Measurements from ENCODE around the gene LMAN1L.
"Not testable (repeated sequence)": the region's sequence is repeated elsewhere in the genome, so short reads cannot be mapped to it uniquely, and the experiment has no call there.

The LMAN1L gene

DNA sequence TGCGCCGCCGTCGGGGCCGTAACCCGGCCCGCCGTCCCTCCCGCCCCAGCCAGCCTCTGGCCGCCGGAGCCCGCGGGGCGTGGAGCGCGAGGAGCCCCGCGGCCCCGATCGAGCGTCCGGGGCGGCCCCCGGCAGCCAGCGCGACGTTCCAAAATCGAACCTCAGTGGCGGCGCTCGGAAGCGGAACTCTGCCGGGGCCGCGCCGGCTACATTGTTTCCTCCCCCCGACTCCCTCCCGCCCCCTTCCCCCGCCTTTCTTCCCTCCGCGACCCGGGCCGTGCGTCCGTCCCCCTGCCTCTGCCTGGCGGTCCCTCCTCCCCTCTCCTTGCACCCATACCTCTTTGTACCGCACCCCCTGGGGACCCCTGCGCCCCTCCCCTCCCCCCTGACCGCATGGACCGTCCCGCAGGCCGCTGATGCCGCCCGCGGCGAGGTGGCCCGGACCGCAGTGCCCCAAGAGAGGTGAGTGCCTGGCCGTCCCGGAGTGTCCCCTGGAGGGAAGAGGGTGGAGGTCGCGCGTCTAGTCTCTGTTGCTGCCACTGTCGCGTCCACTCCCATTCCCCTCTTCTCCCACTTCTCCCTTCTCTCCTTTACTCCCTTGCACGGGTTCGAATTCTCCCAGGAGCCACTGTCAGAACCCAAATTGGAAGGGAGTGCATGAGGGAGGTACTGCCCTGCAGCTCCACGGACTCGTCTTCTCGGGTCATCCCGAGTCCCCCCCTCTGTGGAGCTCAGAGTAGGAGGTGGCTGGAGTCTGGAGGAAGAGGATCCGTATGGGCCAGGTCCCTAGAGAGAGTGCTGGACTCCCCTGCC is 30.2 kb upstream of the LMAN1L start:
- DNase-seq = peak; percentile 48

DNA sequence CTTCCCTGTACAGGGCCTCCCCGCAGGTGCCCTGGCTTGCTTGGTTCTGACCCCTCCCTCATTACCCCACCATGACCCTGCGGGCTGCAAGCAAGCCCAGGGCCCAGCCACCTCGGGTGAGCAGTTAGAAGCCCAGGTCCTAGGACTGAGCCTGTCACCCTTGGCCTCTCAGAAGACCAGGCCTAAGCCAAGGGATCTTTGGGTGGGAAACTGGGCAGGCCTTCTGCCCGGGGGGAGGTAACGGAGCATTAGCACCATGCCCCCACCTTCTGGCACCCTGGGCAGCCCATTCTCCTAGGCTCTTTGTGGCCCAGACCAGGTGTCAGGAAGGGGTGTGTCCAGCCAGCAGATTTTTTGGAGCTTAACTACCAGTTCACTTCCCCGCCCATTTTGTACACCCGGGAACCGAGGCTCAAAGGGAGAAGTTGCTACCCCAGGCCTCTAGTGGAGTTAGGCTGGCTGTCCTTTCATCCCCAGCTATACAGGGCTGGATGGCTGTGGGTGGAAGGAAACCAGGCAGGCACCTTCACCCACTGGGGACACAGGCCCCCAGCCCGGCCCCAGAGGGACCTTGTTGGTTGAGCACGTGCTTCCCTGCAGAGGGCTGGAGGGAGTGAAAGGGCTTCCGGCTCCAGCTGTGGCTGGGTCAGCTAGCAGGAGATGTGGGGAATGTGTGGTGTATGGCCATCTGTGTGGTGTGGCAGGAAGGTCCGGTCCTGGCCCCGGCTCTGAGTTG is 29.4 kb upstream of the LMAN1L start:
- DNase-seq = peak; percentile 74

DNA sequence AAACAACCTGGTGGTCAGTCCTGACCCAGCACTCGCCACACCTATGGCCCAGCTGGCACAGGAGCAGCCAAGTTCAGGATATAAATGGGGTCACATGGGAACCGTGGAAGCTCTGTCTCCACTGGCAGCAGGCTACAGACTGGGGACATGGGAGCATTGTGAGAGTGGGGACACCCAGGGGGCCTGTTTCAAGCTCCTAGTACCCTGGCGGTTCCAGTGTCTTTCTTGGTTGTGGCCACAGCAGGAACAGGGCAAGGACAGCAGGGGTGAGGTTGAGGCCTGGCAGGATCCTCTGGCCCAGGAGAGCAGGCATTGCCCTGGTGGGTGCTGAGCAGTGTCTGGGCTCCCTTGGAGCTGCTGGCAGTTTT is 28.8 kb upstream of the LMAN1L start:
- no peak for DNase-seq

DNA sequence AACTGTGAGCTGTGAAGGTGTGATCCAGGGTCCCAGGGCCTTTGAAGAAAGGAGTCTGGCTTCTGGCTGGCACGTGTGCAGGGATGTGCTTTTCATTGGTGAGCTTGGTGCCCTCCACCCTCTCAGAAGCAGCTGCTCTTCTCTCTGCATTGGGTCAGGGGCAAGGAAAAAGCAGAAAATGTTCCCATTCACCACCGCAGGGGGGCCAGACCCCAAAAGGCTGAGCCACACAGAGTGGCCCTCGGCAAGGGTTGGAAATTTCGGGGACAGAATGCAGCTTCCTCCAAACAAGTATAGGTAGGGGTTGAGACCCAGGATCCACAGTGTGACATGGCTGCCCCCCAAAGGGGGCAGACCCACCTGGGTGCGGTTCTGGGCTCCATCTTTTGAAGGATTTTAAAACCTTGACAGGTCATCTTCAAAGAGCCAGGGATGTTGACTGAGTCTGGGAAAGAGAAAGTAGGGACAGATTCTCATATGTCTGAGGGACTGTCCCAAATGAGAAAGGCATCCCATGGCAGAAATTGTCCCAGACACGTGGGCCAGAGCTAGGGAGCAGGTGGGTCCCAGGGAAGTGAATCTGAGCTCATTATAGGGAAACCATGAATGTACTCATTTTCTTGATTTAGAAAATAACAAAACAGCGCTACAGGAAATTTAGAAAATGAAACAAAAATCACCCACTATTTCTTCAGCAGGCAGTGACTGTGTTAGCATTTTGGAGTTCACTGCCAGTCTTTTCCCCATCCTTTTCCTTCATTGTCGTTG is 28.0 kb upstream of the LMAN1L start:
- peak; percentile 48 for DNase-seq

DNA sequence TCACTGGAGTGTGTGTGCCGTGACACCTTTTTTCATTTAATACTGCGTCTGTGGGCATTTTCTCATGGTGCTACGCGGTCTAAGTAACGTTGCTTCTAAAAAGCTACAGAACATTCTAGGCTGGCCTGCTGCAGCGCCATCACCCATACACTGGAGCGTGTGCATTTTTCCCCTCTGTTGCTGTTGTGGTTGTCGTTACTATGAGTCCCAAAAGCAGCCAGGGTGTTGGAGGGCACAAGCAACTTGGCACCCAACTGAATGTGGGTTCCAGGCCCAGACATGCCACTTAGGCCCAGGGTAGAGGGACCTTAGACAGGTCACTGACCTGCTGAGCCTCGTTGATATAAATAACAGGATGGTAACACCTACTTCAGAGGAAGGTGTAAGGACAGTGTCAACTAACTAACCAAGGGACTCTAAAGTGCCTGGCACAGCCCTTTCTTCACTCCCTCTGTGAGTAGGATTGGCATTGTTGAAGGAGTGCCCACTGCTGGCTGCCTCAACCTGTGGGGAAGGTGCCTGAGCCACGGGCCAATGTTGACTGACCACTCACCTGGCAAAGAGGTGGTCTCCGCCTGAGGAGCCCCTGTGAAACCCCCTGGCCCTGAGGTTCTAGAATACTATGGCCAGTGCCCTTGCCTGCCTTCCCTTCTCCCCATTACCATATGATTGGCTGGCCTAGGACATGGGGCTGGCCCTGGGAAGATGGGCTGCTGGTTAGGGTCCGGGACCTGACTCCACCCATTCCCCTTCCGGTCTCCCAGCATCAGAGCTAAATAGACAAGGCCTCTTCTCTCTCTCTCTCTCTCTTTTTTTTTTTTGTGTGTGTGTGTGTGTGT is 27.2 kb upstream of the LMAN1L start:
- DNase-seq = peak; percentile 78

DNA sequence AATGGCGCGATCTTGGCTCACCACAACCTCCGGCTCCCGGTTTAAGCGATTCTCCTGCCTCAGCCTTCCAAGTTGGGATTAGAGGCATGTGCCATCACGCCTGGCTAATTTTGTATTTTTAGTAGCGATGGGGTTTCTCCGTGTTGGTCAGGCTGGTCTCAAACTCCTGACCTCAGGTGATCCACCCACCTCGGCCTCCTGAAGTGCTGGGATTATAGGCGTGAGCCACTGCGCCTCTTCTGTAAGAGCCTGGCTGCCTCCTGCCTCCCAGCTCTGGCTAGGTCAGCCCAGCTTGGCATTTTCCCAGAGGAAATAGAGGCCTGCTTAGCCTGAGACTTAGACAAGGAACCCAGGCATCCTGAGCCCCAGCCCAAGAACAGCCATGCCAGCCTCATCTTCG is 26.6 kb upstream of the LMAN1L start:
- DNase-seq = not testable (repeated sequence)

DNA sequence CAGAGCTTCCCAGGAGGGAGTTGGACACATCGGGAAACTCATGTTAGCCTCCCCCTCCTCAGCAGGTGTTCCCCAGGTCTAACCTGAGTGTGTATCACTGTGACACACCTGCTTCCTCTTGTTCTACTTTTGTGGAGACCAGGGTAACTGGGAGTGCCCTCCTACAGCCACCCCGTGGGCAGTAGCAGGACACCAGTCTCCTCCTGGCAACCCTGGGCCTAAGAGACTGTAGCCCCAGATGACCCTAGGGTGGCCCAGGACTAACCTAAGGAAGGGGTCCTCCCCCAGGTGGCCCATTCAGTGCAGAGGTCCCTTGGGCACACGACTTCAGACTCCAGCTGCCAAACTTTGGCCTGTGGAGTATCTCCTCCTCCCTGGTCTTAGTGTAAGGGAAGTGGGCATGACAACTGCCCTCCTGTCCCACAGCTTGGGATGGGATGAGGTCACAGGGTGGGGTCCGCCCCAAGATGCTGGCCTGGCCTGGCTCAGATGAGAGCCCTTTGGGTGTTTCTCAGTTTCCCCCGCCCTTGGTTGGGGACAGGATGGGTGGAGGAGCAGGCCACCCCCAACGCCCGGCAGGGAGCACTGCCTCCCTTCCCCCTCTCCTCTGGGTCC is 26.0 kb upstream of the LMAN1L start:
- peak; percentile 51 for DNase-seq

DNA sequence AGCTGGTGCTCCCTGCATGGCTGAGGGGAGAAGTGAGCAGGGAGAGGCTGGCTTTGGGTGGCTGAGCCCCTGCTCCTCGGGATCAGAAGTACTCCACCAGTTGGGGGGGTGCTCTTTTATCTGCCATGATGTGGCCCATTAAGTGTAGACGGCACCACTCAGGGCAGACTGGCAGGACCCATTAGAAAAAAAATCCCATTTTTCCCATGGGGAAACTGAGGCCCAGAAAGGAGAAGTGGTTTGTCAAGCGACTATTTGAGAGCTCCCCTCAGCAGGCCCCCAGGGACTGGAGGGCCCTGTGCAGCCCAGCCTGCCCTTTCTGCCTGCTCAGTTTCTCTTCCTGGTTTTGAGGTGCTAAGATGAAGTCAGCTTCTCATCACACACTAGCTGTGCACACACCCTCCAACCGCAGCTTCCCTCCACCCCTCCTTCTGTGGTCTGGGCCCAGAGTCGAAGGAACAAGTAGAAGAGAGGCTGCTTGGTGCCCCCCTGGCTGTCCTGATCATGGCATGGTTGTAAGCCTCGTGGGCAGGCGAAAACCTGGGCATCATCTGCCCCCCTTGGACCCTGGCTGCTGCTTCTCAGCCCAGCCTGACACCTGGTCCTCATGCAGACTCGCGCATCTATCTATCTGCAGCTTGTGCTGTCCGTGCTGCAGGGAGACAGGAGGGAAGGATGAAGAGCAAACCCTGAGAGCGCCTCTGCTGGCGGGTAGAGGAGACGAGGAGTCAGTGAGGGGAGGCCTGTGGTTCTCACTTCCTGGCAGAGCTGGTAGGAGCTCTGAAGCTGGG is 25.2 kb upstream of the LMAN1L start:
- peak; percentile 96 for DNase-seq

DNA sequence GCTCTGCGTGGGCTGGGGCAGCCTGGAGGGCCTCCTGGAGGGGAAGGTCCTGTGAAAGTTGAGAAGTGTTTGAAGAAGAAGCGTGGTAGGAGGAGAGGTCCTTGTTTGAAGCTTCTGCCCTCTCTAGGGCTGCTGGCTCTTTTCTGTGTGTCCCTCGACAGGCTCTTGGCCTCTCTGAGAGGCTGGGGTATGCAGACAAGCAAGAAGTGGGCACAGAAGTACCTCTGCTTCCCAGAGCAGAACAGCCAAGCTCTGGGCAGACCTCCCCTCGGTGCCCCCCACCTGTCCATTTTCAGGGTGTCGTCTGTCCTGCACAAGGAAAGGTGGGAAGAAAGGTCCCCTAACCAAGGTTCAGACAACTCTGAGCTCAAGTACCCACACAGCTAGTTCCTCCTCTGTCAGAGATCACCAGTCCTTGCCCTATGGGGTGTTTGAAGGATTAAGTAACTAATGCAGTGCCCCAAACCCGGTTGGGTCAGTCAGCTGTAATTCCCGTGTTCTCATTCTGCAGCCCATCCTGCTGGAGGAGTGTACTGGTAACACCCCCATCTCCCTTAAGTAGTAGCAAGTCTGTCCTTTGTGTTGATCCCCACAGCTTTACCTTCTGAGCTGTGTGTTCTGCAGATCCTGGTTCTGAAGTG is 24.5 kb upstream of the LMAN1L start:
- DNase-seq = no peak

DNA sequence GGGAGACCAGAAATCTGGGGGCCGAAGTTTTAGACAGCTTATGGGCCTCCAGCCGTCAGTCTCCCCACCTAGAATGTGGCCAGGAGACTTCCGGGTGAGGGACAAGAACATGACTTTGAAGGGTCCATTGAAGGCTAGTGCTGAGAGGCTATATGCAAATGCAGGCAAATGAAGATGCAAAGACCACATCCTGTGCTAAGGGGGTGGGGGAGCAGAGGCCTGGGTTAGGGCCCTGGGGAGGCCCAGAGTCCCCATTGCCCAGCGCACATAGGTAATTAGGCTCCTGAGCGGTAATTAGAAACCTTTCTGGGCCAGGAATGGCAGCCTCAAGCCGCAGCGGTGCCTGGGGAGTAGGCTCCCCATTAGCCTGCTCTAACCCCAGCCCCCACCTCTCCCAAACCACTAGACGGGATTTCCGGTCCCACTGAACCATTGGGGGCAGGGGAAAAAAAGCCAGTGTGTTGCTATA is 23.9 kb upstream of the LMAN1L start:
- peak; percentile 70 for DNase-seq

DNA sequence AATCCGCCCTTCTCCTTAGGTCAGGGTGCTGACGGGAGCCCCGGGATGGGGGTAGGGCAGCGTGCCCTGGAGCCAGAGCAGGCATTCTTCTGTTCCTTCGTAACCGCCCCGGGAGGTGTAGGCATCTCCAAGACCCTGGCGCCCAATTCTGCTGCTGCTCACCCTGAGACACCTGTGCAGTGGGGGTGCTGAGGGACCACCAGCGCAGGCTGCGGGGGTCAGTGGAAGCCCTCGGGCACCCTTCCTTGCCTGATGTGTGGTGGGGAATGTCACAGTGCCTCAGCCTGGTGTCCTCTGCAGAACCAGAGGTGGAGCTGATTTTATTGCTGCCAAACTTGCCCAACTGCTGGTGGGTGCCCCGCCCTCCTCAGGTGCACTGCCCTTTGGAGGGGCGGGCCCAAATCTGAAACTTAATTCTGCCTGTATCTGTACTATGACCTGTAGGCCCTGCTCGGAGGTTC is 23.4 kb upstream of the LMAN1L start:
- peak; percentile 51 for DNase-seq

DNA sequence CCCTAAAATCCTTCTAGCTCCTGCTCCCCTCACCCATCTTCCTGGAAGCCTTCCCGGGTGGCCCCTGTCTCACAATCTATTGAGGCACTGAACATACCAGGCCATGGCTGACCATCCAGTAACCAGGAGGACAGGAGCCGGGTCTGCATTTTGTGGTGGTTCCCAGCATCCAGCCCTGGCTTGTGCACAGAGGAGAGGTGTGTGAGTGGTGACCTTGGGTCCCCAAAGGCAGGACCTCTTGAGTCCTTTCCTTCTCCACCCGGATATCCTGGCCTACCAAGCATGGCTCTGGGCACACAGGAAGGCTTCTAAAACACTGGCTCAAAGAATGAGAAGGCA is 22.9 kb upstream of the LMAN1L start:
- no peak for DNase-seq

DNA sequence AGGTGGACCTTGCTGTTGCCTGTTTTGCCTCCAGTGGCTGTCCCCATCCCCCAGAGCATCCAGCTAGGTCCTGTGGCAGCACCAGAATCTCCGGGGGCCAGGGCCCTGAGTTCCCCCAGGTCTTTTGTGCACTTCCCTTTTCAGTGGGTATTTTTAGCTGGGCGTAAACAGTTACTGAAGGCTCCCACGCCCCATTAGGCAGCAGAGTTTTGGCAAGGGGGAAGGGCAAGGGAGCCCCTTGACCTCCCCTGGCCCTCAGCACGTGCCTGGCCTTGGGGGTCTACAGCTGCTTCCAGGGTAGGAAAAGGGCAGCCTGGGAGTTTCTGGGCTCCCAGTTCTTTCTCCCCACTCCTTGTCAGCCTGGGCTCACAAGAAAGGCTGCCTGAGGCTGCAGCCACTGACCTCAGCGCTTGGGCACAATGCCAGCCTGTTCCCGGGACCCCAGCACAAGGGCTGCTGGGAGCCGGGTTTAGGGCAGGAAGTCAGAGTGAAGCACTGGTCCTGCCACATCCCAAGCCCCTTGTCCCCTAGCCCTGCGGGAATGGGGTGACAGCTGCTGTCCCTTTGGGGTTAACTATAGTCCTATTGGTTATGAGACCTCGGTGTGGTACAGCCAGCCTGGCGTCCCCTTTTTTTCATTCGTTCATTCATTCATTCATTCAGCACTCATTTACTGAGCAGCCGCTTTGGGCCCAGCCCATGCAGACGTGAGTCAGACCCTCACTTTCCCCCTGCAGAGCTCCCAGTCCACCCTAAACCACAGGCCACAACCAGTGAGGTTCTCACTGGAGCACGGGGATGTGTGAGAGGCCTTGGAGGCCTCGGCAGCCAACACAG is 22.3 kb upstream of the LMAN1L start:
- DNase-seq = peak; percentile 70

DNA sequence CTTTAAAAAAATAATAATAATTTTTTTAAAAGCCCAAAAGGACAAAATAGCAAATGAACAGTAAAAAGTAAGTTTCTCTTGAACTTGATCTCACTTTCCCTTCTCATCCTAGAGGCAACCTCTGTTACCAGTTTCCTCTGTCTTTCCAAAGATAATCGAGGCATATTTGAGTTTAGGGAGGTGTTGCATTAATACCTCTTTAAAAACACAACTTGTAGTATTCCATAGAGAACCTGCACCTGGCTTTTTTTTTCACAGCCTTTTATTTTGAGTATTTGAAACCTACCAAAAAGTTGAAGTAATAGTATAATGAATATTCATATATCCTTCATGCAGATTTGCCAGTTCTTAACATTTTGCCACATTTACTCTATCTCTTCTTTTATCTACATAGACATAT is 21.6 kb upstream of the LMAN1L start:
- DNase-seq = no peak

DNA sequence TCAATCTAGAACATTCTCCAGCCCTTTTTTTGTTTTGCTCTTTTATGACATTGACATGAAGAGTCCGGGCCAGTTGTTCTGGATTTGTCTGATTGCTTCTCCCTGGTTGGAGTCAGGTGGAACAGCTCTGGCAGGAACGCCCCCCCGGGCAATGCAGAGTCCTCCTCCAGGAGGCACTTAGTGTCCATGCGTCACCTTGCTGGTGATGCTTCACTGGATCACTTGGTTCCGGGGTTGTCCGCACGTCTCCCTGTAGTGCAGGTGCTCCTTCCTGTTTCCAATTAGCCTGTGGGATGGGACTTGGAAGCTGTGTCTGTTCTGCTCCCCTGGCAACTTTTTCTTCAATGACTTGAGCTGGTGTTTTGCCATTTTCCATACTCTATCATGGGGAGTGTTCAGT is 21.0 kb upstream of the LMAN1L start:
- DNase-seq = no peak

DNA sequence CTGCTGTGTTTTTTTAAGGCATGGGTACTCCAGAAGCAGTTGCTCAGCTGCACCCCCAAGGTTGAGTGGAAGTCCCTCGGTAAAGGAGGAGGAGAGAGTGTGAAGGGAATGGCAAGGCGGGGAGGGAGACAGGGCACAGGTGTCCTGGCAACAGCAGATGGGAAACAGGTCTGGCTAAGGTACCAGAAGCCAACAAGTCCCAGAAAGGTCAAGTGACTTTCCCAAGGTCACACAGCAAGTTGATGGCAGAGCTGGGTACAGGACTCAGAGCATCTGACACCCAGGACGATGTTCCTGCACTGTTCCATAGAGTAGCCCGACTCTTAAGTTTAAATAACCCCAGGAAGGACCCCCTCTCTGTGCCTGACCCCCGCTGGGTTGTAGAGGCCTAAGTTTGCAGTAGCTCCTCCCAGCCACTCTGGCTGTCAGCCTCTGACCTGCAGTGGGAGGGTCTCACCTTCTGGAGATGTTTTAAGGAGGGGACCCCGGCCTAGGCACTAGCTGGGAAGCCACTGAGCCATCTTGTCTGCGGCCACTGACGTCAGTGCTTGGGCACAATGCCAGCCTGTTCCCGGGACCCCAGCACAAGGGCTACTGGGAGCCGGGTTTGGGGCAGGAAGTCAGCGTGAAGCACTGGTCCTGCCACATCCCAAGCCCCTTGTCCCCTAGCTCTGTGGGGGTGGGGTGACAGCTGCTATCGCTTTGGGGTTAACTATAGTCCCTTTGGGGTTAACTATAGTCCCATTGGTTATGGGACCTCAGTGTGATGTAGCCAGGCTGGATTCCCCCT is 20.2 kb upstream of the LMAN1L start:
- no peak for DNase-seq

DNA sequence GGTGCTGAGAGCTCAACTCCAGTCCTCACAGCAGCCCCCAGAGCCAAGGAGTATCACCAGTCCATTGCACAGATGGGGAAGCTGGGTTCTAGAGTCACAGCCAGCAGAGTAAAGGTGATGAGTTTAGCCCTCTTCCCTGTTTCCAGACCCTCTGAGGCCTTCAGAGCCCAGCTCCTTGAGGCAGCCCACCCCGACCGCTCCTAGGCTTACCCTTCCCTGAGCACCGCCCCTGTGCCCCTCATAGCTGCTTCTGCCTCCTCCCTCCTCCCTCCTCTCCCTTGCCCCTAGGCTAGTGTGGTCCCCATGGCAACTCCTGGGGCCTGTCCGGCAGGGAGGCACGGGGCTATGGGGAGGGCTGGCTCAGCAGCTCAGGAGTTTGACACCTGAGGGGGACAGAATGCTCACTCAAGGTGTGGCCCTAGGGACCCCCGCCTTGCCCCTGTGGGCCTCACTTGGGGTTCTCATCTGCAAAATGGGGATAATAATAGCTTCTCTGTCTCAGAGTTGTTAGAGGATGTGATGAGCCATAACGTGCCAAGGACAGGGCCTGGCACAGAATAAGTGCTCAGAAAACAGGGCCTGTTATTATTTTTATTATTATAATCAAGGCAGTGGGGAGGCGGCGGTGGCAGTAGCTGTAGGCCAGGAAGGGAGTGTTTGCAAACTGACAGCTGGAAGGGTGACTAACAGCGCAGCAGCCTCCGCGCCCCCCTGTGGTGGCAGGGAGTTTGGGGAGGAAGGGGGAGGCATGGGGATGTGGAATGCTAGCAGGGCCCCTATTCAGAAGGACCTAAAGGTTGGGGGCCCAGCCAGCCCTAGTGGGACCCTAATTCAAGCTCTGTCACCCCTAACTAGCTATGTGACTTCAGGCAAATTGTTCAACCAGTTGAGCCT is 19.3 kb upstream of the LMAN1L start:
- peak; percentile 60 for DNase-seq
